ENCODE results near the gene SLC25A40. TPM values are rescaled to one million over a fixed set of nuclear protein-coding genes. Genes with fewer than 3 reads are reported as not detected.
"Not testable (repeated sequence)": the region's sequence is repeated elsewhere in the genome, so short reads cannot be mapped to it uniquely, and the experiment has no call there.

Gene SLC25A40
- 10 to 100 TPM; 32.7 to 38.3 TPM for total RNA-seq

GRCh38 chr7:87876040-87876868, at the start of gene SLC25A40, which contains the start of gene DBF4:
Gene SLC25A40 (minus strand): TSS chr7:87876360. CDS start chr7:87858727, 17,633 bp downstream.
Gene DBF4 (plus strand): TSS chr7:87876493. CDS start chr7:87876733, 240 bp downstream.
- peak within 1 kb of the TSS; percentile 91 for H3K4me3 Mint-ChIP-seq
- H3K4me1 Mint-ChIP-seq (ENCODE audit: low read depth) = peaks cover 41% of the 10 kb centered on the region
- DNase-seq = peak; percentile 94
- H3K36me3 Mint-ChIP-seq (ENCODE audit: low read depth) = peaks cover 49% of the 10 kb centered on the region
- H3K27me3 Mint-ChIP-seq (ENCODE audit: low read depth) = no peaks in the 10 kb centered on the region
- intact Hi-C loops (cut with micrococcal nuclease) = loop anchor here (1.0 to 10.0 kb wide), 11 partner anchors 18 to 941 kb away; partner anchors contain the start of genes ABCB1, ADAM22, CROT and DMTF1
- CTCF ChIA-PET = no interaction called here
- H3K9me3 Mint-ChIP-seq = peaks cover 9% of the 10 kb centered on the region
- peak within 1 kb of the TSS; percentile 91 for H3K27ac Mint-ChIP-seq

GRCh38 chr7:87922759-87923395, 46.7 kb upstream of the SLC25A40 start:
- H3K4me1 Mint-ChIP-seq (ENCODE audit: low read depth); intact Hi-C loops (cut with micrococcal nuclease); H3K36me3 Mint-ChIP-seq (ENCODE audit: low read depth); H3K27ac Mint-ChIP-seq; H3K4me3 Mint-ChIP-seq; H3K27me3 Mint-ChIP-seq (ENCODE audit: low read depth); DNase-seq; CTCF ChIA-PET; H3K9me3 Mint-ChIP-seq: not testable (repeated sequence)

- Mint-ChIP-seq H3K27me3 (ENCODE audit: low read depth) (peaks cover 5% of the 10 kb centered on the region), H3K27ac (no peak overlapping the region), H3K9me3 (no peaks in the 10 kb centered on the region), H3K4me3 (no peak overlapping the region), H3K4me1 (ENCODE audit: low read depth) (no peaks in the 10 kb centered on the region), H3K36me3 (ENCODE audit: low read depth) (no peaks in the 10 kb centered on the region)
- CTCF ChIA-PET = no interaction called here
- intact Hi-C loops (cut with micrococcal nuclease) = no loop called here
- no peak for DNase-seq
These were observed 44.4 kb upstream of the SLC25A40 start for GRCh38 chr7:87920578-87920977.

- Mint-ChIP-seq H3K4me3 (no peak overlapping the region), H3K9me3 (no peaks in the 10 kb centered on the region), H3K27ac (no peak overlapping the region), H3K36me3 (ENCODE audit: low read depth) (no peaks in the 10 kb centered on the region), H3K27me3 (ENCODE audit: low read depth) (peaks cover 5% of the 10 kb centered on the region), H3K4me1 (ENCODE audit: low read depth) (no peaks in the 10 kb centered on the region)
- no peak for DNase-seq
- intact Hi-C loops (cut with micrococcal nuclease) = no loop called here
- CTCF ChIA-PET = no interaction called here
These were observed 43.7 kb upstream of the SLC25A40 start for GRCh38 chr7:87919875-87920274.

- Mint-ChIP-seq H3K4me3 (no peak overlapping the region), H3K27ac (no peak overlapping the region), H3K9me3 (no peaks in the 10 kb centered on the region), H3K27me3 (ENCODE audit: low read depth) (peaks cover 5% of the 10 kb centered on the region), H3K36me3 (ENCODE audit: low read depth) (no peaks in the 10 kb centered on the region), H3K4me1 (ENCODE audit: low read depth) (no peaks in the 10 kb centered on the region)
- intact Hi-C loops (cut with micrococcal nuclease) = no loop called here
- CTCF ChIA-PET = no interaction called here
- no peak for DNase-seq
These were observed 42.6 kb upstream of the SLC25A40 start for GRCh38 chr7:87918740-87919139.

- DNase-seq = no peak
These were observed 36.0 kb upstream of the SLC25A40 start for GRCh38 chr7:87912121-87912520.

GRCh38 chr7:87908814-87909213, 32.7 kb upstream of the SLC25A40 start:
- DNase-seq; CTCF ChIA-PET; H3K27me3 Mint-ChIP-seq (ENCODE audit: low read depth); H3K4me1 Mint-ChIP-seq (ENCODE audit: low read depth); H3K9me3 Mint-ChIP-seq; intact Hi-C loops (cut with micrococcal nuclease); H3K4me3 Mint-ChIP-seq; H3K27ac Mint-ChIP-seq: not testable (repeated sequence)
- H3K36me3 Mint-ChIP-seq (ENCODE audit: low read depth) = peaks cover 12% of the 10 kb centered on the region

More at GRCh38 chr7:87912121-87912520, 36.0 kb upstream of the SLC25A40 start:
- H3K4me3 Mint-ChIP-seq = no peak overlapping the region
- peaks cover 8% of the 10 kb centered on the region for H3K36me3 Mint-ChIP-seq (ENCODE audit: low read depth)
- H3K27ac Mint-ChIP-seq = no peak overlapping the region
- CTCF ChIA-PET = no interaction called here
- H3K4me1 Mint-ChIP-seq (ENCODE audit: low read depth) = peaks cover 4% of the 10 kb centered on the region
- no peaks in the 10 kb centered on the region for H3K9me3 Mint-ChIP-seq
- no peaks in the 10 kb centered on the region for H3K27me3 Mint-ChIP-seq (ENCODE audit: low read depth)
- intact Hi-C loops (cut with micrococcal nuclease) = no loop called here

- H3K4me1 Mint-ChIP-seq (ENCODE audit: low read depth); DNase-seq; H3K27ac Mint-ChIP-seq; H3K4me3 Mint-ChIP-seq; H3K9me3 Mint-ChIP-seq; intact Hi-C loops (cut with micrococcal nuclease); CTCF ChIA-PET; H3K27me3 Mint-ChIP-seq (ENCODE audit: low read depth): not testable (repeated sequence)
- peaks cover 16% of the 10 kb centered on the region for H3K36me3 Mint-ChIP-seq (ENCODE audit: low read depth)
These were observed 31.2 kb upstream of the SLC25A40 start for GRCh38 chr7:87907136-87907906.

GRCh38 chr7:87899255-87899654, 23.1 kb upstream of the SLC25A40 start:
- intact Hi-C loops (cut with micrococcal nuclease) = no loop called here
- CTCF ChIA-PET = no interaction called here
- peaks cover 2% of the 10 kb centered on the region for H3K4me1 Mint-ChIP-seq (ENCODE audit: low read depth)

GRCh38 chr7:87895363-87895762, 19.2 kb upstream of the SLC25A40 start:
- no peak overlapping the region for H3K27ac Mint-ChIP-seq
- H3K36me3 Mint-ChIP-seq (ENCODE audit: low read depth) = peaks cover 30% of the 10 kb centered on the region
- CTCF ChIA-PET = interaction anchor here (0.6 to 1.4 kb wide), 2 partner anchors 9 to 11 kb away, joined by 3 read pairs; no protein-coding TSS in a partner anchor
- no peak for DNase-seq
- H3K4me3 Mint-ChIP-seq = no peak overlapping the region
- H3K9me3 Mint-ChIP-seq = no peaks in the 10 kb centered on the region
- H3K4me1 Mint-ChIP-seq (ENCODE audit: low read depth) = peaks cover 2% of the 10 kb centered on the region
- intact Hi-C loops (cut with micrococcal nuclease) = no loop called here
- no peaks in the 10 kb centered on the region for H3K27me3 Mint-ChIP-seq (ENCODE audit: low read depth)

More at GRCh38 chr7:87899255-87899654, 23.1 kb upstream of the SLC25A40 start:
- DNase-seq = no peak
- Mint-ChIP-seq H3K4me3 (no peak overlapping the region), H3K27me3 (ENCODE audit: low read depth) (no peaks in the 10 kb centered on the region), H3K27ac (no peak overlapping the region), H3K36me3 (ENCODE audit: low read depth) (peaks cover 42% of the 10 kb centered on the region), H3K9me3 (no peaks in the 10 kb centered on the region)

GRCh38 chr7:87886875-87887274, 10.7 kb upstream of the SLC25A40 start:
- CTCF ChIA-PET = interaction anchor here (0.8 to 1.6 kb wide), 9 partner anchors 8 to 381 kb away, joined by 3 to 5 read pairs (median 4); no protein-coding TSS in a partner anchor
- Mint-ChIP-seq H3K4me1 (ENCODE audit: low read depth) (peaks cover 6% of the 10 kb centered on the region), H3K27ac (no peak overlapping the region), H3K4me3 (no peak overlapping the region), H3K36me3 (ENCODE audit: low read depth) (peaks cover 33% of the 10 kb centered on the region), H3K27me3 (ENCODE audit: low read depth) (no peaks in the 10 kb centered on the region), H3K9me3 (no peaks in the 10 kb centered on the region)
- intact Hi-C loops (cut with micrococcal nuclease) = loop anchor here (1.0 kb wide), 2 partner anchors 90 to 381 kb away; no protein-coding TSS in a partner anchor
- DNase-seq = no peak

GRCh38 chr7:87885018-87885417, 8.9 kb upstream of the SLC25A40 start:
- Mint-ChIP-seq H3K4me1 (ENCODE audit: low read depth) (peaks cover 11% of the 10 kb centered on the region), H3K27ac (no peak overlapping the region), H3K36me3 (ENCODE audit: low read depth) (peaks cover 40% of the 10 kb centered on the region), H3K27me3 (ENCODE audit: low read depth) (no peaks in the 10 kb centered on the region), H3K9me3 (no peaks in the 10 kb centered on the region), H3K4me3 (no peak overlapping the region)
- CTCF ChIA-PET = no interaction called here
- intact Hi-C loops (cut with micrococcal nuclease) = no loop called here
- no peak for DNase-seq
